Adrenal gland (tissue), 12 donors: ENCODE measurements around the gene CD164. TPM values are rescaled to one million over a fixed set of nuclear protein-coding genes. Genes with fewer than 3 reads are reported as not detected.
"Not testable (repeated sequence)": the region's sequence is repeated elsewhere in the genome, so short reads cannot be mapped to it uniquely, and the experiment has no call there.

Source experiments
- DNase-seq, 7 donors: peaks; one replicate each; pipeline ENCODE4 v3.0.0-alpha.2; 2019 to 2020
- H3K27ac ChIP-seq, 5 donors: fragments of 200-600 bp; sonication (generic) in 4 of 5; 1 replicate in 3 of 5; 2 replicates in 2 of 5; pipeline versions ENCODE4 v1.5.1 to v1.8.0; 2016 to 2020; ENCODE audit warnings: mild to moderate bottlenecking in 1 of 5
- H3K27me3 ChIP-seq: fragments of 200-600 bp; 2 replicates; pipeline ENCODE4 v1.8.0; 2021
- H3K36me3 ChIP-seq, 2 donors: fragments of 200-600 bp; replicated peaks in 1 of 2; 1 replicate in 1 of 2; 2 replicates in 1 of 2; pipeline versions ENCODE4 v1.5.1 to v1.8.0; 2018 to 2022
- H3K4me1 ChIP-seq, 2 donors: fragments of 200-600 bp; replicated peaks in 1 of 2; 1 replicate in 1 of 2; 2 replicates in 1 of 2; pipeline versions ENCODE4 v1.5.1 to v1.8.0; 2018 to 2021
- H3K4me3 ChIP-seq, 4 donors: fragments of 200-600 bp; sonication (generic) in 3 of 4; one replicate each; pipeline ENCODE4 v1.5.1; 2016 to 2018
- H3K9me3 ChIP-seq, 3 donors: fragments of 200-600 bp; sonication (generic) in 1 of 3; replicated peaks in 1 of 3; 1 replicate in 2 of 3; 2 replicates in 1 of 3; pipeline versions ENCODE4 v1.5.1 to v1.8.0; 2016 to 2021
- POLR2A ChIP-seq, 2 donors: fragments of 450-650 bp; IDR thresholded peaks; one replicate each; pipeline ENCODE4 v1.6.1; 2017; ENCODE audit warnings: antibody characterized with exemption in 2 of 2, mild to moderate bottlenecking in 2 of 2, moderate library complexity in 1 of 2
- WGBS, 4 donors: extraction: QIAGEN DNeasy Blood & Tissue Kit in 2 of 4; methylation state at CpG; one replicate each; pipeline versions ENCODE4 v1.1.5 to v1.1.7; 2013 to 2017; 5-methylcytosine and 5-hydroxymethylcytosine counted together
- intact Hi-C, 2 donors: fragments of 100-400 bp; cut with DNase I; formaldehyde crosslinking; loops; one replicate each; pipeline versions ENCODE4 v1.14.1 to v1.15.0; 2022 to 2023
- polyA plus RNA-seq, 3 donors: library from polyadenylated mRNA; stranded (reverse); fragments of 200-250 nt in 2 of 3; fragments of 350-450 nt in 1 of 3; fragmentation: Illumina TruSeq in 1 of 3; extraction: RNeasy Lipid Tissue Mini Kit (QIAGEN cat#74804) in 1 of 3; gene quantifications; one replicate each; pipeline ENCODE4 v1.2.3, GENCODE V29; 2013 to 2014
- total RNA-seq, 9 donors: library from RNA; depleted of rRNA in 4 of 9; stranded (reverse); fragments of >200 nt in 4 of 9; fragments of 120-200 nt in 1 of 9; fragmentation: NEBNext Ultra II Directional in 1 of 9; extraction: Animal tissue kit (Norgen Biotek cat#: 25700) in 1 of 9; gene quantifications; one replicate each; pipeline versions ENCODE4 v1.1.0 to v1.2.4, GENCODE V29; 2013 to 2023
- TF ChIP-seq, protein P1 (sequence below), 6 experiments: fragments of 450-650 bp in 4 of 6; fragments of 200-600 bp in 2 of 6; sonication (generic) in 1 of 6; IDR thresholded peaks; 1 replicate in 5 of 6; 2 replicates in 1 of 6; pipeline versions ENCODE4 v1.5.1 to v1.8.0; 2016 to 2021; ENCODE audit warnings: antibody characterized with exemption in 6 of 6, mild to moderate bottlenecking in 2 of 6, moderate library complexity in 1 of 6
- donor health status: healthy with polysubstance abuse.
- donor health status: Bipolar disorder and iron deficiency.
- donor health status: DM: yes; HTN: yes; CAD: no.
- donor health status: DM: no; HTN: no; CAD: no.
- donor health status: DM: no; HTN: no; CAD: no.
- donor health status: DM: yes; HTN: yes; CAD: no.

The CD164 gene
- total and polyA plus RNA-seq, 12 donors, result 89.3 to 358 (median 237) TPM

GRCh38 chr6:109340811-109341210, 41.5 kb downstream of the CD164 start:
- Histone ChIP-seq H3K9me3 (no peaks in the 10 kb centered on the region), H3K27ac (no peak overlapping the region), H3K4me3 (no peak overlapping the region), H3K4me1 (no peaks in the 10 kb centered on the region), H3K36me3 (no peaks in the 10 kb centered on the region), H3K27me3 (no peaks in the 10 kb centered on the region)
- intact Hi-C loops, result no loop called here
- no peak for DNase-seq
- 92 to 96% (median 94%) methylated on average over 3 to 4 of the region's 4 CpGs for WGBS, 4 donors
- no peak for TF ChIP-seq POLR2A (IDR thresholded peaks at IDR 0.05)
- TF ChIP-seq, protein P1, sequence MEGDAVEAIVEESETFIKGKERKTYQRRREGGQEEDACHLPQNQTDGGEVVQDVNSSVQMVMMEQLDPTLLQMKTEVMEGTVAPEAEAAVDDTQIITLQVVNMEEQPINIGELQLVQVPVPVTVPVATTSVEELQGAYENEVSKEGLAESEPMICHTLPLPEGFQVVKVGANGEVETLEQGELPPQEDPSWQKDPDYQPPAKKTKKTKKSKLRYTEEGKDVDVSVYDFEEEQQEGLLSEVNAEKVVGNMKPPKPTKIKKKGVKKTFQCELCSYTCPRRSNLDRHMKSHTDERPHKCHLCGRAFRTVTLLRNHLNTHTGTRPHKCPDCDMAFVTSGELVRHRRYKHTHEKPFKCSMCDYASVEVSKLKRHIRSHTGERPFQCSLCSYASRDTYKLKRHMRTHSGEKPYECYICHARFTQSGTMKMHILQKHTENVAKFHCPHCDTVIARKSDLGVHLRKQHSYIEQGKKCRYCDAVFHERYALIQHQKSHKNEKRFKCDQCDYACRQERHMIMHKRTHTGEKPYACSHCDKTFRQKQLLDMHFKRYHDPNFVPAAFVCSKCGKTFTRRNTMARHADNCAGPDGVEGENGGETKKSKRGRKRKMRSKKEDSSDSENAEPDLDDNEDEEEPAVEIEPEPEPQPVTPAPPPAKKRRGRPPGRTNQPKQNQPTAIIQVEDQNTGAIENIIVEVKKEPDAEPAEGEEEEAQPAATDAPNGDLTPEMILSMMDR (IDR thresholded peaks at IDR 0.05), result no peak

- Histone ChIP-seq H3K27me3 (no peaks in the 10 kb centered on the region), H3K4me3 (no peak overlapping the region), H3K9me3 (no peaks in the 10 kb centered on the region), H3K36me3 (no peaks in the 10 kb centered on the region), H3K27ac (no peak overlapping the region), H3K4me1 (no peaks in the 10 kb centered on the region)
- intact Hi-C loops, result no loop called here
- DNase-seq, result no peak
- WGBS, 4 donors, result 82 to 93% (median 88%) methylated on average over 2 of the region's 2 CpGs
- TF ChIP-seq, protein P1 (IDR thresholded peaks at IDR 0.05), result no peak
- TF ChIP-seq POLR2A (IDR thresholded peaks at IDR 0.05), result no peak
Measured at GRCh38 chr6:109339906-109340678, 42.2 kb downstream of the CD164 start.

DNA sequence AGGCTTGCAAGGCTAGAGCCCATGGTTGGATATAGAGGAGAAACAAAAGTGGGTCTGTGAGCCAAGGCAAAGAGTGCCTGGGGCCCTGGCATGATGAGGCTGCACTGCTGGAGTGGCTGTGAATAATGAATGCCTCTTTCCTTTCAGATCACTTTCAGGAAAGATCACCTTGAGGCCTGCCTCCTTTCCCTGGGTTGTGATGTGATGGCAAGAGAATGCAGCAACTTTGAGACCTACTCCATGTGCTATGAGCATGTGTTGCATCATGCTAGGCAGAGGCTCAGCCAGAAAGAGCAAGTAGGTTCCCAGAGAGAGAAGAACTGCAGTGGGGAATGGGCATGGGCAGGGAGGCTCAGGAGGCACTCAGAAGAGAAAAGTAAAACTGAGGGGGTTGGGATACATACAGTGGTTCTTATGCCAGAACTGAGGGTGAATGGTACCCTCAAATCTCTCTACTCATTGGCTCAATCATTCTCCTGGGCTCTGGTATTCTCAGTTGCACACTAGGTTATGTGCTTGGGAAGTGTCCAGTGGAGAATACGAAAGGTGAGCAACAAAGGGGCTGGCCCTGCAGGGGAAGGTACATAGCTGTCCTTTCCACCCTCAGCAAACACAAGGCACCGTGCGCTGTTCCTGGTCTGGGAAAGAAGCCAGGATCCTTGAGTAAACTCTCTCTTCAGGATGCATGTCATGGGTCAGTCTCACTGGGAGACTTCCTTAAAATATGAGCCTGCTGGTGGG, 45.9 kb downstream of the CD164 start:
- intact Hi-C loops, result no loop called here
- Histone ChIP-seq H3K4me1 (no peaks in the 10 kb centered on the region), H3K27ac (no peak overlapping the region), H3K9me3 (no peaks in the 10 kb centered on the region), H3K4me3 (no peak overlapping the region), H3K36me3 (no peaks in the 10 kb centered on the region), H3K27me3 (no peaks in the 10 kb centered on the region)
- no peak for TF ChIP-seq POLR2A (IDR thresholded peaks at IDR 0.05)
- peak in 4 of 7 donors; percentile 24 to 34 (median 27) for DNase-seq
- WGBS, 4 donors, result 22 to 36% (median 31%) methylated on average over 3 of the region's 3 CpGs

DNA sequence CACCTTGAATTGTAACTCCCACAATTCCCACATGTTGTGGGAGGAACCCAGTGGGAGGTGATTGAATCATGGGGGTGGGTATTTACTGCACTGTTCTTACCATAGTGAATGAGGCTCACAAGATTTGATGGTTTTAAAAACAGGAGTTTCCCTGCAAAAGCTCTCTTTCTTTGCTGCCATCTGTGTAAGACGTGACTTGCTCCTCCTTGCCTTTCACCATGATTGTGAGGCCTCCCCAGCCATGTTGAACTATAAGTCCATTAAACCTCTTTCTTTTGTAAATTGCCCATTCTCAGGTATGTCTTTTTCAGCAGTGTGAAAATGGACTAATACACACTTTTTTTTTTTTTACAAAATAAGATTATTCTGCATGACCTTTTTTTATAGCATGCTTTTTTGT, 48.4 kb downstream of the CD164 start:
- DNase-seq, H3K36me3 ChIP-seq, H3K27me3 ChIP-seq, H3K27ac ChIP-seq, intact Hi-C loops, H3K9me3 ChIP-seq, H3K4me3 ChIP-seq, H3K4me1 ChIP-seq: not testable (repeated sequence)
- WGBS, 4 donors, result 85 to 92% (median 89%) methylated on average over 1 of the region's 1 CpG

DNA sequence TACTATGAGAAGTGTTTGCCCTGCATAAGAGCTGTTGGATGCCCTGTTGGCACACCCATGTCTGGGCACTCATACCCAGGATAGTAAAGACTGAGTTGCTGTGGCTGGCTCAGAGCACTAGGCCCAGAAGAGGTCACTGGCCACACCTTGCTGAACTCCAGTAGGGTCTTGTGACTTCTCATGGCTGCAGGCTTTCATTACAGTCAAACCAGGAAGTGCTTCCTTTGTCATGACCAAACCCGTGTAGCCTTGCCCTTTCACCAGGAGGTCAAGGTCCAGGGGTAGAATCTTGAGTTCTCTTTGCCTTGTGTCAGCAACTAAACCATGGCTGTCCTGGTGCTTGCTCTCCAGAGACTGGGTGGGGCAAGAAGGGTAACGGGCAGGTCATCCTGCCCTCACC, 49.5 kb downstream of the CD164 start:
- H3K9me3 ChIP-seq, result no peaks in the 10 kb centered on the region
- WGBS, 4 donors, result 60 to 75% (median 65%) methylated on average over 2 of the region's 2 CpGs
- no peak overlapping the region for H3K4me3 ChIP-seq
- no peaks in the 10 kb centered on the region for H3K4me1 ChIP-seq
- H3K27me3 ChIP-seq, result no peaks in the 10 kb centered on the region
- TF ChIP-seq POLR2A (IDR thresholded peaks at IDR 0.05), result no peak
- no peak for DNase-seq
- no peaks in the 10 kb centered on the region for H3K36me3 ChIP-seq
- no peak overlapping the region for H3K27ac ChIP-seq
- intact Hi-C loops, result no loop called here
